Limb (tissue), 2 donors: ENCODE data around the gene CD300LB.
A peak's percentile ranks its signal among the peaks of the same experiment; 100 is the strongest.

ENCODE experiments used
- DNase-seq, 2 donors: peaks; one replicate each; pipeline ENCODE4 v3.0.0-alpha.2; 2016; ENCODE audit errors: extremely low spot score in 2 of 2

CD300LB gene

GRCh38 chr17:74549343-74549742 lies 18.1 kb upstream of the CD300LB start:
- no peak for DNase-seq

DNA sequence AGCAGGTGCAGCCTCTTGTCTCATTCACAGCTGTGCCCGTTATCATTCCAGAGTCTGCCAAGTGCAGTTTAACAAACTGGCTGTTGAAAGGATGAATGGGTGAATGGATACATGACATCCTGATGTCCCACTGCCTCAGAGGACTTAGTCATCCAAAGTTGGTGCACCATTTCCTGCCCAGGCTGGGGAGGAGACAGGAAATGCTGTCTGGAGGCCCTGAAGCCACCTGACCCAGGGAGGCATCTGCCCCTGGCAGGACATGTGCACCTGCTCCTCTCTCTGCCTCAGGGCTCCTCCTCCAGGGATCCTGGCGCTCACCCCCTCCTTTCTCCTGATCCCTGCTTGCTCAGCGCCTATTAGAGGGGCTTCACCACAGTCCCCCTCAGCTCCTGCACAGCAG lies 16.5 kb upstream of the CD300LB start:
- no peak for DNase-seq

GRCh38 chr17:74547264-74547663 lies 16.0 kb upstream of the CD300LB start:
- DNase-seq: no peak

DNA sequence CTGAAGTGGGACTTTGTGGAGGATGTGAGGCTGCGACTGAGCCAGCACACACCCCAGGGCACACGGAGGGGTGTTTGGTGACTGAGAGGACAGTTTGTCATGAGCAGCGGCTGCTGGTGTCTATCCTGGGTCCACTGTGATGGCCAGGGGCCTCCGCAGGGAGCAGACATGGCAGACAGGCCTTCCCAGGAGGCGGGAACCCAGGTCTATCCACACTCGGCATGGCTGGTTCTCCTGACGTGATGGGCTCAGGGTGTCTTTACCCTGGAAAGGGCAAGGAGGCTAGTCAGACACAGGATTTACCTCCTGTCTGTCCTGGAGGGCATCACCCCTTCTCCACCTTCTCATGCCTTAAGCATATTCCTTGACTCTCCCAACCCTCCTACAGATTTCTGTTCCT lies 15.3 kb upstream of the CD300LB start:
- no peak for DNase-seq

DNA sequence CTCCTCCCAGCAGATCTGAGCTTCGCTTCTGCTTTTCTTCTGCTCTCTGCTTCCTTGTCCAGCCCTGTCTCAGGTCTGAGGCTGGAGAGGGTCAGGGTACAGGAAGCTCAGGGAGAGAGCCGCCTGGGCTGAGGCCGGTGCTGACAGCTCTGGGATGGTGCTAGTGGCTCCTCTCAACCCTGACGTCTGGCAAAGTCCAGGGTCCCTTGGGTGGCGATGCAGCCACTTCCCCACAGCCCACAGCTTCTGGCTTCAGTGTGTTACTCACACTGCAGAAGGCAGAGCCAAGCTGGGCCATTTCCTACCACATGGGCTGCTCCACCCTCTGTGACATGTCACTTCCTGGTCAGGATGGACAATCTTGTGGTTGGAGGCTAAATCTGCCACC lies 14.6 kb upstream of the CD300LB start, which contains the start of gene CD300C:
Gene CD300C, minus strand, starts transcription at position 273 of the 388 bp plus-strand sequence. CDS start 333 bp downstream, outside the sequence.
- DNase-seq: no peak

DNA sequence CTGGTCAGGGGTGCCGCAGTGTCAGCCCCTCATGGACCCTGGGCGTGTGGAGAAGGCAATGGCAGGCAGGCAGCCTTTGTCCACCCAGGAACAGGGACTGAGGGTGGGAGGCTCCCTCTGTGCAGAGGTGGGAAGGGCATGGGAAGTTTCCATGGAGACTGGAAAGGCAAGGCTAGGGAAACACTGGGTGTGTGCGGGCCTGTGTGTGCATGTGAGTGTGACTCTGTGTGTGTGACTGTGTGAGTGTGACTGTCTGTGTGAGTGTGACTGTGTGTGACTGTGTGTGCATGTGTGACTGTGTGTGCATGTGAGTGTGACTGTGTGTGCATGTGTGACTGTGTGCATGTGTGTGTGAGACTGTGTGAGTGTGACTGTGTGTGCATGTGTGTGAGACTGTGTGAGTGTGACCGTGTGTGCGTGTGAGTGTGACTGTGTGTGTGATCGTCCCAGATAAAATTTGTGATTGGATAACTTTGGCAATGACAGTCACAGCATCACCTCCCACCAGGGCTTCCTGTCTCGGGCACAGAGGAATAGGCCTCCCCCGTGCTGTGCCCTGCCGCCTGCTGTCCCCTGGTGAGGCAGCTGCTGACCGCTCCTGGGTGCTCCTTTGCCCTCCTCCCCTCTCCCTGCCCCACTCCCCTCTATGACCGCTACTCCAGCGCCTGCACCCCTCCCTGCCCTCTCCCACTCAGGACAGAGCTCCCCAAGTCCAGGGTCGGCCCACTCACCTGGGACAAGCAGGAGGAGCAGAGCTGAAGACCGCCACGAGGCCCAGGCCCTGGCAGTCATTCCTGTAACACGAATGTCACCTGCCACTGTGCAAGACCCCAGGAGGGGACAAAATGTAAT lies 13.9 kb upstream of the CD300LB start:
- DNase-seq: no peak

- no peak for DNase-seq
Observed at GRCh38 chr17:74543891-74544760, 12.9 kb upstream of the CD300LB start.

GRCh38 chr17:74543406-74543805 lies 12.1 kb upstream of the CD300LB start:
- no peak for DNase-seq

GRCh38 chr17:74542727-74543383 lies 11.6 kb upstream of the CD300LB start:
- DNase-seq: no peak

DNA sequence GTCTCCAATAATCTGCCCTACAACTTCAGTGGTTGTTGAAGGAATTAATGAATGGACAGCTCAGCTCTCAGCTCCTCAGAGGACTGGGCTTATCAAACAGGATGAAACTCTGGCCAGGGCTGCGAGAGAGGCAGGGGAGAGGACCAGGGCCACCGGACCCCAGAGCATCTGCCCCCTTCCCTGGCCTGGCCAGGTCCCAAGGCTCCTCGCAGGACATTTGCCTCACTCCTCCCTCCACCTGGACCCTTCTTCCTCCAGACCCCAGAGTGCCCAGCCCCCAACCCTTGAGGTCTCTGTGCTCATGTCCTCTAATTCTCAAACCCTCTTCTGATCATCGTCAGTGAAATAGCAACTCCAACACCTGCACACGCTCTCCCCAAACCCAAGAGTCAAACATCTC lies 10.9 kb upstream of the CD300LB start:
- no peak for DNase-seq

DNA sequence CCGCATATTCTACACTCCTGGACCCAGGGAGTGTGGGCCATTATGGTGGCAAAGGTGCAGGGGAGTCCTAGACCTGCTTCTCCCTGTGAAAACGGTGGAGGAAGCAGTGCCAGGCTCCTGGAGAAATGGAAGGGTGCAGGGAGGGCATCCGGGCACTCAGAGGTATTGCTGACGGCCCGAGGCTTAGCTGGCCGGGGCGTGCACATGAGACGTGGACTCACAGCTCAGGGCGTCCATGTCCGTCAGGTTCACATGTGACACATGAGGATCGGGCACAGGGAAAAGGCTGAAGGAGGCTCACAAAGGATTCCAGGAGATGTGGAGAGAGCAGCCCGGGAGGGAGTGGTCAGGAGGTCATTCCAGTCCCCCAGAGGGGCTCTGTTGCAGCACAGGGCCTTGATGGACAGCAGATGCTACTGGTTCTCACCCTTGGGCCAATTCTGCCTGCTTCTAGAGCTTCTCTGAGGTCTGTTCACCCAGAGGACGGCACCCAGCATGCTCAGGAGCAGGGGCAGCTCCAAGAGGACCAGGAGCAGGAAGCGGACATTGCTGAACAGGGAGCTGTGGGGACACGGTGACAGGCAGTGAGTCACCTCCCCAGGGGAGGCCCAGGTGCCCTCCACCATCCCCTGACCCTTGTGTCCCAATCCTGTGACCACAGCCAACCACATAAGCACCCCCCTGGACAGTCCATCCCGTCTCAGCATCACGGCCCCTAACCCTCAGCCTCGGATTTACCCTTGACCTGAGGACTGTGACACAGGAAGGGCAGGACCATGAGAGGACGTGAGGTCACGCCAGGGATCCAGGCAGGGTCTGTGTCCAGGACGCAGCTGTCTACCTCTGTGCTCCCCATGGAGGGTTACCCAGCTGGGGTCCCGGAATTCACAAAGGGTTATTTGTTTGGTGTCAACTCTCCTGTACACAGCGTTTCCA lies 10.2 kb upstream of the CD300LB start:
- no peak for DNase-seq

DNA sequence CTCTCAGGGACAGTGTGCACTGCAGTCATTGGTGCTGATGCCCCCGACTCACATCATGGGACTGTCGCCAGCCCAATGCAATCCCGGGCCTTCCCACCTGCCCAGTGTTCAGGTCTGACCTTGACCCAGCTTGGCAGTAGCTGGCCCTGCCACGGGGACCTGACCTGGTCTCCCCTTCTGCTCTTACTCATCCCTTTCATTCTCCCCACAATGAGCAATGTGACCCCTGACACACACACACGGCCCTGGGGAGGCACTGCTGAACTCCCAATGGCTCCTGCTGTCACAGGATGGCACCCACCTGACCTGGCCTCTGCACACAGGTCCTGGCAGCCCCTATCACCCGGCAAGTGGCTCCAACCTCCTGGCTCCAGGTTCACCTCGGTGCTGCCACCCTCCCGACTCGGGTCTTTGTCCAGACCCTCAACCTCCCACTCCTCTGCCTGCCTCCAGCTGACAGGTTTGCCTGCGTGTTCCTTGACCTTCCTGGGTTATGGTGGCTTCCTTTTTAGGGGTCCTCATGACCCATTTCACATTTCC lies 8.1 kb upstream of the CD300LB start:
- DNase-seq: no peak

DNA sequence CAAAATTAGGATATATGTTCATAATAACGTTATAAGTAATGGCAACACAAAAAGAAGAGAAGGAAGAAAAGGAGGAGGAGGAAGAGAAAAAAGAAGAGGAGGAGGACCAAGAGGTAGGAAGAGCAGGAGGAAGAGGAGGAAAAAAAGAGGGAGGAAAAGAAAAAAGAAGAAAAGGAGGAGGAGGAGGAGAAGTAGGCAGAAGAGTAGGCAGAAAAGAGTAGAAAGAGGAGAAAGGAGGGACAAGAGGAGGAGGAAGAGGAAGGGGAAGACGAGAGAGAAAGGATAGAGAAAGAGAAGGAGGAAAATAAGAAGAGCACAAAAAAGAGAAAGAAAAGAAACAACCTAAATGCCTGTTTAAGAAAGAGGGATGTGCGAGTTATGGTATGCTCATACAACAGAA lies 5.6 kb upstream of the CD300LB start:
- no peak for DNase-seq

- no peak for DNase-seq
Observed at GRCh38 chr17:74532115-74532514, 840 bp upstream of the CD300LB start.

- no peak for DNase-seq
Observed at GRCh38 chr17:74530831-74531150, 484 bp downstream of the CD300LB start.

GRCh38 chr17:74529243-74529642 lies 2.0 kb downstream of the CD300LB start:
- no peak for DNase-seq

DNA sequence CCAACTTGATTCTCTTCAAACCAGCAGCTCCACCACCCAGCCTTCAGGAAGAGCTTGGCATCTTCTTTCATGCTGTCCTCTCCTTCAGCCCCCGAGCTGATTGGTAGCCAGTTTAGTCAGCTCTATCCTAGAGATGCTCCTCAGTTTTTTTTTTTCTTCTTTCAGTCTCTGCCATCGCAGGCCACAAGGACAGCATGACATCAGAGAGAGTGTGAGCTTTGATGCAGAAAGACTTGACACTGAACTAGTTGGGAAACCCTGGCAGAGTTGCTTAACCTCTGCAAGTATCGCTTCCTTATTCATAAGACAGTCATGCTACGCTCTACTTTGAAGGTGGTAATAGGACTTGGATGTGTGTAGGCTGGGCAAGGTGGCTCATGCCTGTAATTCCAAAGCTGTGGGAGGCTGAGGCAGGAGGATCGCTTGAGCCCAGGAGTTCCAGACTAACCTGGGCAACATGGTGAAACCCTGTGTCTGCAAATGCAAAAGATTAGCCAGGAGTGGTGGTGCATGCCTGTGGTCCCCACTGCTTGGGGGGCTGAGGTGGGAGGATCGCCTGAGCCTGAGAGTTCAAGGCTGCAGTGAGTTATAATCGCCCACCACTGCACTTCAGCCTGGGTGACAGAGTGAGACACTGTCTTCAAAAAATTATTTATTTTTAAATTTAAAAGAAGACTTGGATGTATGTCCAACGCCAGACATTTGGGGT lies 2.6 kb downstream of the CD300LB start:
- peak in 1 of 2 donors; percentile 5 for DNase-seq

DNA sequence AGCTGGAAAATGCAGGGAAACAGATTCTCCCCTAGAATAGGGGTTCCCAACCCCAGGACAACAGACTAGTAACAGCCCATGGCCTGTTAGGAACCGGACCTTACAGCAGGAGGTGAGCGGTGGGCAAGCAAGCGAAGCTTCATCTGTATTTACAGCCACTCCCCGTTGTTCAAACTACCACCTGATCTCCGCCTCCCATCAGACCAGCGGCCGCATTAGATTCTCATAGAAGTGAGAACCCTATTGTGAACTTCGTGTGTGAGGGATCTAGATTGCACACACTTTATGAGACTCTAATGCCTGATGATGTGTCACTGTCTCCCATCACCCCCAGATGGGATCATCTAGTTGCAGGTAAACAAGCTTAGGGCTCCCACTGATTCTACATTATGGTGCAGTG lies 3.5 kb downstream of the CD300LB start:
- no peak for DNase-seq

DNA sequence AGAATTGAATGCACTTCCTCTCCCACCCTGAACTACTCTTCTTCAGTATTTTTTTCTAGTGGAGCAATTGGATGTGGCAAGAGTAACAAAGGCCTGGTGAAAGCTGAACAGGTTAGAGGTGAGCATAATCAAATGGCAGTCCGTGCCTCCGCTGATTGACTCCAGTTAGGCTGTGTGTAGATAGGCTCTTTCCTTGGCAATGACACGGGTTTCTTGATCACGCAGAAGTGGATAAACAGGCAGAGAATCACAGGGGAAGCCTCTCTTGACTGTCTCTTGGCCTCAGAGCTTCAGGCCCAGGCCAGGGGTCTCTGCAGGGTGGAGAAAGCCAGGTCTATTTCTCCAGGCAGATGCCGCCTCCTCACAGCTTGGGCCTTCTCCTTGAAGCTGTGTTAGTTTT lies 4.2 kb downstream of the CD300LB start:
- no peak for DNase-seq

DNA sequence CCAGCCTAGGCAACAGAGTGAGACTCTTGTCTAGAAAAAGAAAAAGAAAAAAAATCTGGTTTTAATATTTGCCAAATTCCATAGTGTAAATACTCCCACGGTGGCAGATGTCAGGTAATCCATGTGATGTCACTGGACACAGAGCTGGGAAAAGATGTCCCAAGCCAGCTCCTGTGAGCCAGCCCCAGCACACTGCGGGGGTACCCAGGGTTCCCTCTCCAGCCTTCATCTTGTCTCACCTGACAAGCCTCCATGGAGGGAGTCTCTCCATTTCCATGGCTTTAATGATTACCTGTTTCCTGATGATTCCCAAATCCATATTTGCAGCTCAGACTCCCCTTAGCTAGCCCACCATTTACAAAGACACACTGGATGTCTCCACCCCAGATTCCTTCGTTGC lies 4.6 kb downstream of the CD300LB start:
- no peak for DNase-seq
